Measurements from ENCODE around the gene HEATR1.

Gene HEATR1

GRCh38 chr1:236543065-236543669 lies 61.1 kb downstream of the HEATR1 start:
- CTCF ChIA-PET: interaction anchor here (0.7 kb wide), 1 partner anchor 465 kb away, joined by 3 read pairs; no protein-coding TSS in a partner anchor

GRCh38 chr1:236541710-236542109 lies 62.6 kb downstream of the HEATR1 start:
- no peaks in the 10 kb centered on the region for H3K4me1 ChIP-seq (ENCODE audit: control insufficient read depth, insufficient read depth, low read length)
- TF ChIP-seq SP7 (tag by site-specific recombination; IDR thresholded peaks at IDR 0.05) (no peak), KLF8 (tag by site-specific recombination; IDR thresholded peaks at IDR 0.05) (no peak), ZNF354C (tag by site-specific recombination; IDR thresholded peaks at IDR 0.05; ENCODE audit: borderline replicate concordance, low read depth) (no peak), GLIS1 (tag by site-specific recombination; IDR thresholded peaks at IDR 0.05) (no peak), ZFHX2 (tag by site-specific recombination; conservative IDR thresholded peaks at IDR 0.05) (no peak), KLF10 (tag by site-specific recombination; IDR thresholded peaks at IDR 0.05) (no peak), GLI2 (tag by site-specific recombination; IDR thresholded peaks at IDR 0.05; ENCODE audit: borderline replicate concordance, low read depth) (no peak), ZBTB10 (tag by site-specific recombination; IDR thresholded peaks at IDR 0.05) (no peak), ZNF776 (tag by site-specific recombination; IDR thresholded peaks at IDR 0.05; ENCODE audit: borderline replicate concordance) (no peak), ZNF830 (tag by site-specific recombination; IDR thresholded peaks at IDR 0.05; ENCODE audit: low read depth) (no peak), ZNF146 (tag by site-specific recombination; IDR thresholded peaks at IDR 0.05) (no peak), ZNF561 (tag by site-specific recombination; IDR thresholded peaks at IDR 0.05; ENCODE audit: borderline replicate concordance) (no peak), SCRT2 (tag by site-specific recombination; IDR thresholded peaks at IDR 0.05) (no peak)
- TF ChIP-seq, protein P1, sequence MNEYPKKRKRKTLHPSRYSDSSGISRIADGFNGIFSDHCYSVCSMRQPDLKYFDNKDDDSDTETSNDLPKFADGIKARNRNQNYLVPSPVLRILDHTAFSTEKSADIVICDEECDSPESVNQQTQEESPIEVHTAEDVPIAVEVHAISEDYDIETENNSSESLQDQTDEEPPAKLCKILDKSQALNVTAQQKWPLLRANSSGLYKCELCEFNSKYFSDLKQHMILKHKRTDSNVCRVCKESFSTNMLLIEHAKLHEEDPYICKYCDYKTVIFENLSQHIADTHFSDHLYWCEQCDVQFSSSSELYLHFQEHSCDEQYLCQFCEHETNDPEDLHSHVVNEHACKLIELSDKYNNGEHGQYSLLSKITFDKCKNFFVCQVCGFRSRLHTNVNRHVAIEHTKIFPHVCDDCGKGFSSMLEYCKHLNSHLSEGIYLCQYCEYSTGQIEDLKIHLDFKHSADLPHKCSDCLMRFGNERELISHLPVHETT (tag by site-specific recombination; IDR thresholded peaks at IDR 0.05): no peak
- H3K9me3 ChIP-seq (ENCODE audit: control insufficient read depth, insufficient read depth, low read depth, low read length): no peaks in the 10 kb centered on the region
- no peak overlapping the region for H3K4me3 ChIP-seq (ENCODE audit: low read depth, low read length)
- H3K36me3 ChIP-seq (ENCODE audit: control insufficient read depth in 2 of 2, insufficient read depth in 1 of 2, low read length in 2 of 2): peaks cover 6 to 29% of the 10 kb centered on the region in 2 experiments; a peak in 2 of 3 replicates
- ChIA-PET POLR2A (no interaction called here), CTCF (no interaction called here)
- H3K27ac ChIP-seq (ENCODE audit: extremely low read depth, low read depth, low read length): no peak overlapping the region

More at GRCh38 chr1:236543065-236543669, 61.1 kb downstream of the HEATR1 start:
- H3K27ac ChIP-seq (ENCODE audit: extremely low read depth, low read depth, low read length): no peak overlapping the region
- H3K36me3 ChIP-seq (ENCODE audit: control insufficient read depth in 2 of 2, insufficient read depth in 1 of 2, low read length in 2 of 2): peaks cover 6 to 44% of the 10 kb centered on the region in 2 experiments; a peak in 2 of 3 replicates
- no peak for TF ChIP-seq ZNF747 (tag by site-specific recombination; IDR thresholded peaks at IDR 0.05)
- TF ChIP-seq ZNF623 (tag by site-specific recombination; IDR thresholded peaks at IDR 0.05): no peak
- no peaks in the 10 kb centered on the region for H3K4me1 ChIP-seq (ENCODE audit: control insufficient read depth, insufficient read depth, low read length)
- POLR2A ChIA-PET: no interaction called here
- H3K9me3 ChIP-seq (ENCODE audit: control insufficient read depth, insufficient read depth, low read depth, low read length): no peaks in the 10 kb centered on the region
- no peak overlapping the region for H3K4me3 ChIP-seq (ENCODE audit: low read depth, low read length)

DNA sequence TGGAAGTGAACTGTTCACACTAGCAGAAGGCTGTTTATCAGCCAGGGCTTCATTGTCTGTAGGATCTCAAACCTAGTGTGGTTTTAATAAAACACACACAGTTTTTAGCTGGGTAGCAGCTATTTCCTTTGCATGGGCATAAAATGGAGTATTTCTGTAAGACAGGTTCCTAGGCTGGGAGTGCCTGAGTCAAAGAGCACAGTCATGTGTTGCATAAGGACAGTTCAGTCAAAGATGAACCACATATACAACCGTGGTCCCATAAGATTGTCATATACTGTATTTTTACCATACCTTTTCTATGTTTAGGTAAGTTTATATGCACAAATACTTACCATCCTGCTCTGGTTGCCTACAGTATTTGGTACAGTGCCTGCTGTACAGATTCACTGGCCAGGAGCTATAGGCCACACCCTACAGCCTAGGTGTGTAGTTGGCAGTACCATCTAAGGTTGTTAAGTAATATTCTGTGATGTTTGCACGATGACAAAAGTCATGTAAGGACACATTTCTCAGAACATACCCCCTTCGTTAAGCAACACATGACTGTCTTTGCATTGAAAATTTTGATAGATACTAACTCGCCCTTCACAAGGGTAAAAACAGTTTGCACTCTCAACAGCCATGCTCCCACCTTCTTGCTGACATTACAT lies 63.4 kb downstream of the HEATR1 start:
- CTCF ChIA-PET: interaction anchor here (1.2 kb wide), 1 partner anchor 9 kb away, joined by 4 read pairs; no protein-coding TSS in a partner anchor
- no peak for TF ChIP-seq INSM2 (tag by site-specific recombination; IDR thresholded peaks at IDR 0.05)
- TF ChIP-seq ZNF658 (tag by site-specific recombination; IDR thresholded peaks at IDR 0.05): no peak
- TF ChIP-seq ZNF701 (tag by site-specific recombination; IDR thresholded peaks at IDR 0.05): no peak
- no peak for TF ChIP-seq ZNF175 (tag by site-specific recombination; IDR thresholded peaks at IDR 0.05)
- TF ChIP-seq PBX3 (CRISPR knock-in tag; IDR thresholded peaks at IDR 0.05): no peak
- TF ChIP-seq ZNF776 (tag by site-specific recombination; IDR thresholded peaks at IDR 0.05; ENCODE audit: borderline replicate concordance): no peak
- TF ChIP-seq ZNF626 (tag by site-specific recombination; IDR thresholded peaks at IDR 0.05): no peak

More for the DNA sequence above, 63.4 kb downstream of the HEATR1 start:
- POLR2A ChIA-PET: no interaction called here
- H3K4me1 ChIP-seq (ENCODE audit: control insufficient read depth, insufficient read depth, low read length): no peaks in the 10 kb centered on the region
- H3K9me3 ChIP-seq (ENCODE audit: control insufficient read depth, insufficient read depth, low read depth, low read length): no peaks in the 10 kb centered on the region
- H3K36me3 ChIP-seq (ENCODE audit: control insufficient read depth in 2 of 2, insufficient read depth in 1 of 2, low read length in 2 of 2): peaks cover 6 to 24% of the 10 kb centered on the region in 2 experiments; a peak in 2 of 3 replicates
- no peak overlapping the region for H3K4me3 ChIP-seq (ENCODE audit: low read depth, low read length)
- H3K27ac ChIP-seq (ENCODE audit: extremely low read depth, low read depth, low read length): no peak overlapping the region

All from HEK293 (cell line).